ENCODE measurements around the gene PPP1R1A. TPM values are rescaled to one million over a fixed set of nuclear protein-coding genes. Genes with fewer than 3 reads are reported as not detected.

The PPP1R1A gene
- total and polyA plus RNA-seq, 2 experiments from 2014 or later, result 7.6 to 26.9 TPM

DNA sequence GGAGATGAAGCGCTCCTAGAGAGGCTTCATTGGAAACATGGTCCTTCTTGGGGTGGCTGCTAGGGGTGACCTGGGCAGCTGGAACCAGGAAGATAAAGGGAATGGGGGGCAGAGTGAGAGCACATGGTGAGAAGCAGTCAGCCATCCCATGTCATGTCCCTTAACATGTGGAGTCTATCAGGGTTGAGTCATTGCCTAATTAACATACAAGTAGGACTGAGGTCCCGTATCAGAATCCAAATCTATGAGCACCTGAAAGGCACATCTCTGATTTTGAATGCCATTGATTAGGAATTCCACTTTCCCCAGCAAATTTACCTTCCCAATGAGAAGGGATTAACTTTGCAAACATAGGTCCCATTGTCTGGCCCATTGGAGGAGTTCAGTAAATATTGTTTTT, 20.3 kb upstream of the PPP1R1A start (continued):
- TF ChIP-seq, protein P1, sequence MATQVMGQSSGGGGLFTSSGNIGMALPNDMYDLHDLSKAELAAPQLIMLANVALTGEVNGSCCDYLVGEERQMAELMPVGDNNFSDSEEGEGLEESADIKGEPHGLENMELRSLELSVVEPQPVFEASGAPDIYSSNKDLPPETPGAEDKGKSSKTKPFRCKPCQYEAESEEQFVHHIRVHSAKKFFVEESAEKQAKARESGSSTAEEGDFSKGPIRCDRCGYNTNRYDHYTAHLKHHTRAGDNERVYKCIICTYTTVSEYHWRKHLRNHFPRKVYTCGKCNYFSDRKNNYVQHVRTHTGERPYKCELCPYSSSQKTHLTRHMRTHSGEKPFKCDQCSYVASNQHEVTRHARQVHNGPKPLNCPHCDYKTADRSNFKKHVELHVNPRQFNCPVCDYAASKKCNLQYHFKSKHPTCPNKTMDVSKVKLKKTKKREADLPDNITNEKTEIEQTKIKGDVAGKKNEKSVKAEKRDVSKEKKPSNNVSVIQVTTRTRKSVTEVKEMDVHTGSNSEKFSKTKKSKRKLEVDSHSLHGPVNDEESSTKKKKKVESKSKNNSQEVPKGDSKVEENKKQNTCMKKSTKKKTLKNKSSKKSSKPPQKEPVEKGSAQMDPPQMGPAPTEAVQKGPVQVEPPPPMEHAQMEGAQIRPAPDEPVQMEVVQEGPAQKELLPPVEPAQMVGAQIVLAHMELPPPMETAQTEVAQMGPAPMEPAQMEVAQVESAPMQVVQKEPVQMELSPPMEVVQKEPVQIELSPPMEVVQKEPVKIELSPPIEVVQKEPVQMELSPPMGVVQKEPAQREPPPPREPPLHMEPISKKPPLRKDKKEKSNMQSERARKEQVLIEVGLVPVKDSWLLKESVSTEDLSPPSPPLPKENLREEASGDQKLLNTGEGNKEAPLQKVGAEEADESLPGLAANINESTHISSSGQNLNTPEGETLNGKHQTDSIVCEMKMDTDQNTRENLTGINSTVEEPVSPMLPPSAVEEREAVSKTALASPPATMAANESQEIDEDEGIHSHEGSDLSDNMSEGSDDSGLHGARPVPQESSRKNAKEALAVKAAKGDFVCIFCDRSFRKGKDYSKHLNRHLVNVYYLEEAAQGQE (IDR thresholded peaks at IDR 0.05; ENCODE audit: unreplicated experiment), result no peak
- TF ChIP-seq EZH2 (IDR thresholded peaks at IDR 0.05; ENCODE audit: low read depth, unreplicated experiment), result no peak

DNA sequence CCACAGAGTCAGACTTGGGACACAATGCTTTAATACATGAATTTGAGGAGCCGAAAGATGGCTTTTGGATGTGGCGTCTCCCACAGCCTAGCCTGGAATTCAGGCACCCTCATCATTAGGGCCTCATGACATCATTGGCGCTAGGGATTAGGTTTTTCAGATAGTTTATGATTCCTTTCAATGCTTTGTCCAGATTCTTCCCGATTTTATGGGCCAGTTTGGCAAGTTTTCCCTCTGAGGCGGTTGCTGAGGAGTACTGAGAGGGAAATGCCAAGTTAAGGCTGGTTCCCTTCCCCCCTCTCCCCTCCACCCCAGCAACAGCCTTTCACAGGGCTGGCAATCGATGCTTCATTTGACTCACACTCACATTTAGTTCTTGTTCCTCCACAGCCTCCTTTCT, 19.7 kb upstream of the PPP1R1A start:
- H3K4me2 ChIP-seq, result no peak overlapping the region
- no peak overlapping the region for H3K27ac Mint-ChIP-seq
- H3K36me3 ChIP-seq (ENCODE audit: insufficient read depth), result no peaks in the 10 kb centered on the region
- H3K4me1 ChIP-seq (ENCODE audit: insufficient read depth), result no peaks in the 10 kb centered on the region
- peaks cover 6% of the 10 kb centered on the region; the same call in 2 of the 3 replicates for H3K4me1 Mint-ChIP-seq
- no peaks in the 10 kb centered on the region for H3F3A ChIP-seq (replicated peaks; ENCODE audit: low read depth)
- H3K79me2 ChIP-seq (replicated peaks; ENCODE audit: insufficient read depth), result no peaks in the 10 kb centered on the region
- no peak overlapping the region for H3K27ac ChIP-seq (ENCODE audit: low read depth)
- no peaks in the 10 kb centered on the region for H3K36me3 Mint-ChIP-seq (ENCODE audit: low read depth)
- peaks cover 22% of the 10 kb centered on the region for H3K27me3 ChIP-seq (ENCODE audit: insufficient read depth)
- 0 out of 2 replicates have a peak, but pooled peaks cover 6% of the 10 kb centered on the region for H3K9me2 ChIP-seq (ENCODE audit: insufficient read depth)
- no peaks in the 10 kb centered on the region for H3K9me3 Mint-ChIP-seq
- DNase-seq (ENCODE audit: low spot score), result no peak
- no peaks in the 10 kb centered on the region for H4K20me1 ChIP-seq (replicated peaks; ENCODE audit: insufficient read depth)
- H3K4me3 ChIP-seq, result no peak overlapping the region
- no peak for ATAC-seq
- H2AFZ ChIP-seq, result no peak overlapping the region; the same call in 1 of the 2 replicates
- peaks cover 7% of the 10 kb centered on the region for H3K27me3 Mint-ChIP-seq (ENCODE audit: insufficient read depth, low read depth, poor library complexity)
- H3K4me3 Mint-ChIP-seq, result no peak overlapping the region
- TF ChIP-seq NANOG (IDR thresholded peaks at IDR 0.05; ENCODE audit: borderline replicate concordance), result no peak
- TF ChIP-seq POLR2AphosphoS5 (IDR thresholded peaks at IDR 0.05; ENCODE audit: low read depth), result no peak
- no peak for TF ChIP-seq EZH2phosphoT487 (IDR thresholded peaks at IDR 0.05; ENCODE audit: unreplicated experiment)
- TF ChIP-seq JUNB (IDR thresholded peaks at IDR 0.05; ENCODE audit: unreplicated experiment), result no peak
- no peak for TF ChIP-seq CREB1 (CRISPR knock-in tag; IDR thresholded peaks at IDR 0.05; ENCODE audit: low read depth)
- TF ChIP-seq, protein P2, sequence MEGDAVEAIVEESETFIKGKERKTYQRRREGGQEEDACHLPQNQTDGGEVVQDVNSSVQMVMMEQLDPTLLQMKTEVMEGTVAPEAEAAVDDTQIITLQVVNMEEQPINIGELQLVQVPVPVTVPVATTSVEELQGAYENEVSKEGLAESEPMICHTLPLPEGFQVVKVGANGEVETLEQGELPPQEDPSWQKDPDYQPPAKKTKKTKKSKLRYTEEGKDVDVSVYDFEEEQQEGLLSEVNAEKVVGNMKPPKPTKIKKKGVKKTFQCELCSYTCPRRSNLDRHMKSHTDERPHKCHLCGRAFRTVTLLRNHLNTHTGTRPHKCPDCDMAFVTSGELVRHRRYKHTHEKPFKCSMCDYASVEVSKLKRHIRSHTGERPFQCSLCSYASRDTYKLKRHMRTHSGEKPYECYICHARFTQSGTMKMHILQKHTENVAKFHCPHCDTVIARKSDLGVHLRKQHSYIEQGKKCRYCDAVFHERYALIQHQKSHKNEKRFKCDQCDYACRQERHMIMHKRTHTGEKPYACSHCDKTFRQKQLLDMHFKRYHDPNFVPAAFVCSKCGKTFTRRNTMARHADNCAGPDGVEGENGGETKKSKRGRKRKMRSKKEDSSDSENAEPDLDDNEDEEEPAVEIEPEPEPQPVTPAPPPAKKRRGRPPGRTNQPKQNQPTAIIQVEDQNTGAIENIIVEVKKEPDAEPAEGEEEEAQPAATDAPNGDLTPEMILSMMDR (conservative IDR thresholded peaks at IDR 0.05; ENCODE audit: low read depth in 2 of 2), result no peak
- TF ChIP-seq EZH2 (IDR thresholded peaks at IDR 0.05; ENCODE audit: low read depth, unreplicated experiment), result no peak
- TF ChIP-seq, protein P1 (IDR thresholded peaks at IDR 0.05; ENCODE audit: unreplicated experiment), result no peak
- TF ChIP-seq ZNF331 (CRISPR knock-in tag; IDR thresholded peaks at IDR 0.05; ENCODE audit: low read depth), result no peak
- TF ChIP-seq, protein P3, sequence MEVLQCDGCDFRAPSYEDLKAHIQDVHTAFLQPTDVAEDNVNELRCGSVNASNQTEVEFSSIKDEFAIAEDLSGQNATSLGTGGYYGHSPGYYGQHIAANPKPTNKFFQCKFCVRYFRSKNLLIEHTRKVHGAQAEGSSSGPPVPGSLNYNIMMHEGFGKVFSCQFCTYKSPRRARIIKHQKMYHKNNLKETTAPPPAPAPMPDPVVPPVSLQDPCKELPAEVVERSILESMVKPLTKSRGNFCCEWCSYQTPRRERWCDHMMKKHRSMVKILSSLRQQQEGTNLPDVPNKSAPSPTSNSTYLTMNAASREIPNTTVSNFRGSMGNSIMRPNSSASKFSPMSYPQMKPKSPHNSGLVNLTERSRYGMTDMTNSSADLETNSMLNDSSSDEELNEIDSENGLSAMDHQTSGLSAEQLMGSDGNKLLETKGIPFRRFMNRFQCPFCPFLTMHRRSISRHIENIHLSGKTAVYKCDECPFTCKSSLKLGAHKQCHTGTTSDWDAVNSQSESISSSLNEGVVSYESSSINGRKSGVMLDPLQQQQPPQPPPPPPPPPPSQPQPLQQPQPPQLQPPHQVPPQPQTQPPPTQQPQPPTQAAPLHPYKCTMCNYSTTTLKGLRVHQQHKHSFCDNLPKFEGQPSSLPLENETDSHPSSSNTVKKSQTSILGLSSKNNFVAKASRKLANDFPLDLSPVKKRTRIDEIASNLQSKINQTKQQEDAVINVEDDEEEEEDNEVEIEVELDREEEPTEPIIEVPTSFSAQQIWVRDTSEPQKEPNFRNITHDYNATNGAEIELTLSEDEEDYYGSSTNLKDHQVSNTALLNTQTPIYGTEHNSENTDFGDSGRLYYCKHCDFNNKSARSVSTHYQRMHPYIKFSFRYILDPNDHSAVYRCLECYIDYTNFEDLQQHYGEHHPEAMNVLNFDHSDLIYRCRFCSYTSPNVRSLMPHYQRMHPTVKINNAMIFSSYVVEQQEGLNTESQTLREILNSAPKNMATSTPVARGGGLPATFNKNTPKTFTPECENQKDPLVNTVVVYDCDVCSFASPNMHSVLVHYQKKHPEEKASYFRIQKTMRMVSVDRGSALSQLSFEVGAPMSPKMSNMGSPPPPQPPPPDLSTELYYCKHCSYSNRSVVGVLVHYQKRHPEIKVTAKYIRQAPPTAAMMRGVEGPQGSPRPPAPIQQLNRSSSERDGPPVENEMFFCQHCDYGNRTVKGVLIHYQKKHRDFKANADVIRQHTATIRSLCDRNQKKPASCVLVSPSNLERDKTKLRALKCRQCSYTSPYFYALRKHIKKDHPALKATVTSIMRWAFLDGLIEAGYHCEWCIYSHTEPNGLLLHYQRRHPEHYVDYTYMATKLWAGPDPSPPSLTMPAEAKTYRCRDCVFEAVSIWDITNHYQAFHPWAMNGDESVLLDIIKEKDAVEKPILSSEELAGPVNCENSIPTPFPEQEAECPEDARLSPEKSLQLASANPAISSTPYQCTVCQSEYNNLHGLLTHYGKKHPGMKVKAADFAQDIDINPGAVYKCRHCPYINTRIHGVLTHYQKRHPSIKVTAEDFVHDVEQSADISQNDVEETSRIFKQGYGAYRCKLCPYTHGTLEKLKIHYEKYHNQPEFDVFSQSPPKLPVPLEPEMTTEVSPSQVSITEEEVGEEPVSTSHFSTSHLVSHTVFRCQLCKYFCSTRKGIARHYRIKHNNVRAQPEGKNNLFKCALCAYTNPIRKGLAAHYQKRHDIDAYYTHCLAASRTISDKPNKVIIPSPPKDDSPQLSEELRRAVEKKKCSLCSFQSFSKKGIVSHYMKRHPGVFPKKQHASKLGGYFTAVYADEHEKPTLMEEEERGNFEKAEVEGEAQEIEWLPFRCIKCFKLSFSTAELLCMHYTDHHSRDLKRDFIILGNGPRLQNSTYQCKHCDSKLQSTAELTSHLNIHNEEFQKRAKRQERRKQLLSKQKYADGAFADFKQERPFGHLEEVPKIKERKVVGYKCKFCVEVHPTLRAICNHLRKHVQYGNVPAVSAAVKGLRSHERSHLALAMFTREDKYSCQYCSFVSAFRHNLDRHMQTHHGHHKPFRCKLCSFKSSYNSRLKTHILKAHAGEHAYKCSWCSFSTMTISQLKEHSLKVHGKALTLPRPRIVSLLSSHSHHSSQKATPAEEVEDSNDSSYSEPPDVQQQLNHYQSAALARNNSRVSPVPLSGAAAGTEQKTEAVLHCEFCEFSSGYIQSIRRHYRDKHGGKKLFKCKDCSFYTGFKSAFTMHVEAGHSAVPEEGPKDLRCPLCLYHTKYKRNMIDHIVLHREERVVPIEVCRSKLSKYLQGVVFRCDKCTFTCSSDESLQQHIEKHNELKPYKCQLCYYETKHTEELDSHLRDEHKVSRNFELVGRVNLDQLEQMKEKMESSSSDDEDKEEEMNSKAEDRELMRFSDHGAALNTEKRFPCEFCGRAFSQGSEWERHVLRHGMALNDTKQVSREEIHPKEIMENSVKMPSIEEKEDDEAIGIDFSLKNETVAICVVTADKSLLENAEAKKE (CRISPR knock-in tag; IDR thresholded peaks at IDR 0.05), result no peak
